GM12892 (cell line): ENCODE measurements around the gene FAM174C.

ENCODE experiments used
- POLR2A ChIP-seq: IDR thresholded peaks from 2 replicates; pipeline ENCODE4 v1.6.1; 2011; ENCODE audit warnings: low read depth, low read length, control low read depth
- POLR2AphosphoS5 ChIP-seq: IDR thresholded peaks from 2 replicates; pipeline ENCODE4 v1.6.1; 2011; ENCODE audit warnings: low read depth, low read length, control low read depth
- TAF1 ChIP-seq: IDR thresholded peaks from 2 replicates; pipeline ENCODE4 v1.6.1; 2011; ENCODE audit warnings: low read depth, mild to moderate bottlenecking, control low read depth, low read length, borderline replicate concordance

DNA sequence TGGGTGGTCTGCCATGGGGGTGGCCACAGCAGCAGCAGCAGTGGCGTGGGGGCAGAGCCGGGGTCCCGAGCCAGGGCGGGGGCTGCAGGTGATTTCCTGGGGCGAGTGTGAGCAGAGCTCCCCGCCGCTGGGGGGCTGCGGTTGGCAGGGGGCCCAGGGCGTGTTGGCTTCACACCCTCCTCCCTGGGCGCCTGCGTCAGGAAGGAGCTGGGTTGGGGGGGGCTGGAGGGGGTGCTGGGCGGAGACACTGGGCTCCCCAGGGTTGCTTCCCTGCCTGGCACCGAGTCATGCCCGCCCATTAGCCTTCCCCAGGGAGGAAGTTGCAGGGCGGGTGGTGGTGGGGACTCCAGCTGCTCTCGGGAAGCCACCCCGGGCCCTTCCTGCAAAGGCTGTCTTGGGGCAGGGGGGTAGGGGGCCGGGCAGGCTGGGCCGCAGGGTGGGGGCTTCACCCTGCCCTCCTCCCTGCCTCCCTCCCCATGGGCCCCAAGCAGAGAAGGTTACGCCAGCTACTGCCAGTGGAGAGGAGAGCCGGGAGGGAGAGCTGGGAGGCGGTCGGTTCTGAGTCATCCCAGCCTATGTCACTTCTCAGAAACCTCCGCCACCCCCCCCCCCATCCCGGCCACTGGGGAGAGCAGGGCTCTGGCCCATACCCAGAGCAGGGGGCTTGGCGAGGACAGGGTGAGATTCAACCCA, 22.4 kb upstream of the FAM174C start:
- no peak for TF ChIP-seq POLR2AphosphoS5
- no peak for TF ChIP-seq POLR2A
- TF ChIP-seq TAF1: no peak
